Amniotic stem cell (primary cell): ENCODE results near the gene TTC21A.

Experiments used
- DNase-seq: peaks from one replicate; lab custom pipeline; 2025; lab: John Stamatoyannopoulos, UW

The TTC21A gene

GRCh38 chr3:39181408-39182335 is 74.2 kb downstream of the TTC21A start:
- no peak for DNase-seq

GRCh38 chr3:39183211-39184080 is 76.0 kb downstream of the TTC21A start:
- DNase-seq = no peak

GRCh38 chr3:39184081-39184967 is 76.8 kb downstream of the TTC21A start:
- DNase-seq = no peak

GRCh38 chr3:39184968-39185285 is 77.4 kb downstream of the TTC21A start:
- no peak for DNase-seq

- no peak for DNase-seq
Observed at GRCh38 chr3:39185326-39185958, 78.0 kb downstream of the TTC21A start.

GRCh38 chr3:39185959-39186691 is 78.6 kb downstream of the TTC21A start:
- no peak for DNase-seq

GRCh38 chr3:39186692-39187151 is 79.2 kb downstream of the TTC21A start:
- no peak for DNase-seq

GRCh38 chr3:39187372-39188155 is 80.1 kb downstream of the TTC21A start:
- no peak for DNase-seq
